ENCODE results near the gene WNT2.

The WNT2 gene

GRCh38 chr7:117324960-117325359 lies 2.1 kb upstream of the WNT2 start (continued):
- TF ChIP-seq POU6F1 (CRISPR knock-in tag; IDR thresholded peaks at IDR 0.05; ENCODE audit: borderline replicate concordance, low read depth): no peak

DNA sequence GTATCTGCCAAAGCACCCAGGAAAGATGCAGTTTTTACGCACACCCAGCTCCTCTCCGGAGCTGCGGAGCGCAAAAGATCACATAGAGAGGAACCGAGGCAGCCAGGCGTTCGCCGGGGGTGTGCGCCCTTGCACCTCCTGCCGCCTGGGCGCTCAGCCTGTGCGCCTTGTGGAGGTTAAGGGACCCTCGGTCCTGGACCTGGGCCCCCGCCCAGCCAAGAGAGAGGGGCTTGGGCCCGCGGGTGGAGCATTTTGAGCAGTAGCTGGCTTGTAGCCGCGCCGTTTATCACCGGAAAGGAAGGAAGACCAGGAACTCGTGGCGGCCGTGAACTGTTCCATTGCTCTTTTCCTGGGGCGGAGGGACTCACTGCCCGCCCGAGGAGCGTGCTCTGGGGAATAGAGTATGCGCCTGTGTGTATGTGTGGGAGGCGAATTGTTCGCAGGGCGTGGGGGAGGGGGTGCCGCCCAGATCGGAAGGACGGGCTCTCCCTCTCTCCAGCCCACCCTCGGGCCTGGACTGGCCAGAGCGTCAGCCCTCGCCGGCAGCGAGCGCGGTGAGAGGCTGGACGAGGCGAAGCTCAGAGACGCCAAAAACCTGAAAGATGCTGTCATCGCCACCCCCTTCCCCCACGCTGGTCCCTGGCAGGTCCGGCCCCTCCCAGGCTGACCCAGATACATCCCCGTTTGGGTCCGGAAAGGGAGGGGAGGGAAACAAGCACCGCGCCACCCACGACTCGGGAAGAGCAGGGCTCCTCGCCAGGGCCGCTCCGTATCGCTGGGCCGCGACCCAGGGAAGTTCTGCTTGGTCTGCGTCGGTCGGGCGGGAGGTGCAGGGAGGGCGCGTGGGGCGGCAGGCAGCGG lies 1.2 kb upstream of the WNT2 start:
- ATAC-seq: peak; percentile 69
- no peak for TF ChIP-seq ESRRG (CRISPR knock-in tag; IDR thresholded peaks at IDR 0.05)
- no peak for TF ChIP-seq CREB5 (CRISPR knock-in tag; IDR thresholded peaks at IDR 0.05; ENCODE audit: low read depth)
- TF ChIP-seq BACH2 (CRISPR knock-in tag; IDR thresholded peaks at IDR 0.05; ENCODE audit: borderline replicate concordance): no peak
- TF ChIP-seq, protein P1, sequence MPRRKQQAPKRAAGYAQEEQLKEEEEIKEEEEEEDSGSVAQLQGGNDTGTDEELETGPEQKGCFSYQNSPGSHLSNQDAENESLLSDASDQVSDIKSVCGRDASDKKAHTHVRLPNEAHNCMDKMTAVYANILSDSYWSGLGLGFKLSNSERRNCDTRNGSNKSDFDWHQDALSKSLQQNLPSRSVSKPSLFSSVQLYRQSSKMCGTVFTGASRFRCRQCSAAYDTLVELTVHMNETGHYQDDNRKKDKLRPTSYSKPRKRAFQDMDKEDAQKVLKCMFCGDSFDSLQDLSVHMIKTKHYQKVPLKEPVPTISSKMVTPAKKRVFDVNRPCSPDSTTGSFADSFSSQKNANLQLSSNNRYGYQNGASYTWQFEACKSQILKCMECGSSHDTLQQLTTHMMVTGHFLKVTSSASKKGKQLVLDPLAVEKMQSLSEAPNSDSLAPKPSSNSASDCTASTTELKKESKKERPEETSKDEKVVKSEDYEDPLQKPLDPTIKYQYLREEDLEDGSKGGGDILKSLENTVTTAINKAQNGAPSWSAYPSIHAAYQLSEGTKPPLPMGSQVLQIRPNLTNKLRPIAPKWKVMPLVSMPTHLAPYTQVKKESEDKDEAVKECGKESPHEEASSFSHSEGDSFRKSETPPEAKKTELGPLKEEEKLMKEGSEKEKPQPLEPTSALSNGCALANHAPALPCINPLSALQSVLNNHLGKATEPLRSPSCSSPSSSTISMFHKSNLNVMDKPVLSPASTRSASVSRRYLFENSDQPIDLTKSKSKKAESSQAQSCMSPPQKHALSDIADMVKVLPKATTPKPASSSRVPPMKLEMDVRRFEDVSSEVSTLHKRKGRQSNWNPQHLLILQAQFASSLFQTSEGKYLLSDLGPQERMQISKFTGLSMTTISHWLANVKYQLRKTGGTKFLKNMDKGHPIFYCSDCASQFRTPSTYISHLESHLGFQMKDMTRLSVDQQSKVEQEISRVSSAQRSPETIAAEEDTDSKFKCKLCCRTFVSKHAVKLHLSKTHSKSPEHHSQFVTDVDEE (CRISPR knock-in tag; IDR thresholded peaks at IDR 0.05): no peak
- TF ChIP-seq SNAI2 (CRISPR knock-in tag; IDR thresholded peaks at IDR 0.05): no peak
- TF ChIP-seq CSDC2 (CRISPR knock-in tag; IDR thresholded peaks at IDR 0.05): no peak
- TF ChIP-seq, protein P2, sequence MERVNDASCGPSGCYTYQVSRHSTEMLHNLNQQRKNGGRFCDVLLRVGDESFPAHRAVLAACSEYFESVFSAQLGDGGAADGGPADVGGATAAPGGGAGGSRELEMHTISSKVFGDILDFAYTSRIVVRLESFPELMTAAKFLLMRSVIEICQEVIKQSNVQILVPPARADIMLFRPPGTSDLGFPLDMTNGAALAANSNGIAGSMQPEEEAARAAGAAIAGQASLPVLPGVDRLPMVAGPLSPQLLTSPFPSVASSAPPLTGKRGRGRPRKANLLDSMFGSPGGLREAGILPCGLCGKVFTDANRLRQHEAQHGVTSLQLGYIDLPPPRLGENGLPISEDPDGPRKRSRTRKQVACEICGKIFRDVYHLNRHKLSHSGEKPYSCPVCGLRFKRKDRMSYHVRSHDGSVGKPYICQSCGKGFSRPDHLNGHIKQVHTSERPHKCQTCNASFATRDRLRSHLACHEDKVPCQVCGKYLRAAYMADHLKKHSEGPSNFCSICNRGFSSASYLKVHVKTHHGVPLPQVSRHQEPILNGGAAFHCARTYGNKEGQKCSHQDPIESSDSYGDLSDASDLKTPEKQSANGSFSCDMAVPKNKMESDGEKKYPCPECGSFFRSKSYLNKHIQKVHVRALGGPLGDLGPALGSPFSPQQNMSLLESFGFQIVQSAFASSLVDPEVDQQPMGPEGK (CRISPR knock-in tag; IDR thresholded peaks at IDR 0.05; ENCODE audit: borderline replicate concordance): no peak
- TF ChIP-seq ZNF70 (CRISPR knock-in tag; IDR thresholded peaks at IDR 0.05): no peak
- TF ChIP-seq GLIS3 (CRISPR knock-in tag; IDR thresholded peaks at IDR 0.05): no peak
- no peak for TF ChIP-seq ZFP3 (CRISPR knock-in tag; IDR thresholded peaks at IDR 0.05)
- no peak for TF ChIP-seq RARB (CRISPR knock-in tag; IDR thresholded peaks at IDR 0.05)
- no peak for TF ChIP-seq OSR1 (CRISPR knock-in tag; IDR thresholded peaks at IDR 0.05)
- TF ChIP-seq TCF4 (CRISPR knock-in tag; IDR thresholded peaks at IDR 0.05; ENCODE audit: borderline replicate concordance): no peak
- TF ChIP-seq ZNF8 (CRISPR knock-in tag; IDR thresholded peaks at IDR 0.05): no peak
- no peak for TF ChIP-seq PPARA (CRISPR knock-in tag; IDR thresholded peaks at IDR 0.05; ENCODE audit: borderline replicate concordance)
- TF ChIP-seq CSRNP3 (CRISPR knock-in tag; IDR thresholded peaks at IDR 0.05): no peak
- no peak for TF ChIP-seq POU6F1 (CRISPR knock-in tag; IDR thresholded peaks at IDR 0.05; ENCODE audit: borderline replicate concordance, low read depth)
- TF ChIP-seq ARNTL (CRISPR knock-in tag; IDR thresholded peaks at IDR 0.05; ENCODE audit: borderline replicate concordance, low read depth): no peak
